ENCODE measurements around the gene GPR18.
"Not testable (repeated sequence)": the region's sequence is repeated elsewhere in the genome, so short reads cannot be mapped to it uniquely, and the experiment has no call there.

The GPR18 gene

DNA sequence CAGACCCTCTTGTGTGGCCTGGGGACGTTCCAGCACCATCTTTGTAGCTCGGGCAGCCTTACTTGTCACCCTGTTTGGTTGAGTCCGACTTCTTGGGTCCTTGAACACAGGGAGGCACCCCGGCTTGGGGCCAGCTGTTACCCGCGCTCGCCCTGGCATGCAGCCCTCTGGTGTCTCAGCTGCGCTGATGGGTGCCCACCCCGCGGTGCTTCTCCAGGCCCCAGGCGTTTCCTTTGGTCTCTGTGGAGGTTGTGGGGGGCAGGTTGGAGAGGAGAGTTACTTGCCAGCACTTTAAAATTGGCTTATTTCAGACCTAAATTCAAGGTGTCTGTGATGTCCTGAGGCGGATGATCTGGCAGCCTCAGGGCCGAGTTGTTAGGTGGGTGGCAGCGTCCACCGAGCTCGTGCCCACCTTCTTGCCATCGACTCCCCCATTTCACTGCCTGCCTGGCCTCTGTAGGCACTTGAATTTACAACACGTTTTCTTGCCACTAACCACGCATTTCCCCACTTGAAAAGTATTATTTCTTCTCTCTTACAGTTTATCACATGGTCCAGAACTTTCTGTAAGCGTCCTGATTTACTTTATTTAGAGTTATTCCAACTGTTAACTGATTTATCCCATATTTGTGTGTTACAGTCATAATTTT, 40.6 kb downstream of the GPR18 start:
- no peak for DNase-seq (ENCODE audit: extremely low spot score, insufficient read length, low read depth)
- no peak for FAIRE-seq

- DNase-seq (ENCODE audit: extremely low spot score, insufficient read length, low read depth) (no peak), FAIRE-seq (peak; percentile 31)
These were observed 42.9 kb downstream of the GPR18 start for GRCh38 chr13:99215184-99215830.

DNA sequence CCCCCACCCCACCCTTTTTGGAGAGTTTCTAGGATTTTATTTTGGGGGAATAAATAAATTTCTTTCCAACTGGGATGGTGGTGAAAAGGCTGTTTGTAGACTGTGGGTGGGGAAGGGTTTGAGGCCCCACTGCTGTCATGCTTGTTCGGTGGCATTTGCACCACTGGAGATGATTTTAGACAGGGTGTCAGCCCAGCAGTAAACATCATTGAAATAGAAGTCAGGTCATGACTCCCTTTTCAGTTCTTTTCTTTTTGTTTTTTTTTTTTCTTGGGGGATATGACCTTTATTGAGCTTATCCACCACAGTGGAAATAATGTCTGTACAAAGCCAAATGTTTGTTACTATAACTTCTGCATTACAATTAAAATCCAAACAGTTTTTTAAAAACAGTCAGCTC, 43.4 kb downstream of the GPR18 start:
- DNase-seq (ENCODE audit: extremely low spot score, insufficient read length, low read depth) (no peak), FAIRE-seq (no peak)

DNA sequence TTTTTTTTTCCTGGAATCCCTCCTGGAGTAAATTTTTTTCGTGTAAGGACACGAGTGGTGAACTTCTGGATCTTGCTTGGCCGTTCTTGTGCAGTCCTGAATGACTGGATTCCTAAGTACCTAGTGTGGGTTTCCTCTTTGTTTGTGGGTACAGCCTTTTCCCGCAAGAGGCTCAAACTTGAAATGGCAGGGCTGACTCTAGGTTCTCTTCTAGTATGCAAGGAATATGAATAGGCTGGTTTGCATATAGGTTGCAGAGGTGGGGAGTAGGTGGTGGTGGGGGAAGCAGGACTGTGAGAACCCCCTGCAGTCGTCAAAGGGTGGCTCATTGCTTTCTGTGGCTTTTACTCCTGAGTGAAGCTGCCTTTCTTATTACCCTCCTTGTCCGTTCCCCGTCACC, 43.9 kb downstream of the GPR18 start:
- FAIRE-seq: peak; percentile 78

GRCh38 chr13:99211421-99212035, 46.7 kb downstream of the GPR18 start:
- FAIRE-seq (no peak), DNase-seq (ENCODE audit: extremely low spot score, insufficient read length, low read depth) (no peak)

More for the DNA sequence above, 43.9 kb downstream of the GPR18 start:
- no peak for DNase-seq (ENCODE audit: extremely low spot score, insufficient read length, low read depth)

GRCh38 chr13:99210627-99211026, 47.6 kb downstream of the GPR18 start:
- FAIRE-seq; DNase-seq (ENCODE audit: extremely low spot score, insufficient read length, low read depth): not testable (repeated sequence)

DNA sequence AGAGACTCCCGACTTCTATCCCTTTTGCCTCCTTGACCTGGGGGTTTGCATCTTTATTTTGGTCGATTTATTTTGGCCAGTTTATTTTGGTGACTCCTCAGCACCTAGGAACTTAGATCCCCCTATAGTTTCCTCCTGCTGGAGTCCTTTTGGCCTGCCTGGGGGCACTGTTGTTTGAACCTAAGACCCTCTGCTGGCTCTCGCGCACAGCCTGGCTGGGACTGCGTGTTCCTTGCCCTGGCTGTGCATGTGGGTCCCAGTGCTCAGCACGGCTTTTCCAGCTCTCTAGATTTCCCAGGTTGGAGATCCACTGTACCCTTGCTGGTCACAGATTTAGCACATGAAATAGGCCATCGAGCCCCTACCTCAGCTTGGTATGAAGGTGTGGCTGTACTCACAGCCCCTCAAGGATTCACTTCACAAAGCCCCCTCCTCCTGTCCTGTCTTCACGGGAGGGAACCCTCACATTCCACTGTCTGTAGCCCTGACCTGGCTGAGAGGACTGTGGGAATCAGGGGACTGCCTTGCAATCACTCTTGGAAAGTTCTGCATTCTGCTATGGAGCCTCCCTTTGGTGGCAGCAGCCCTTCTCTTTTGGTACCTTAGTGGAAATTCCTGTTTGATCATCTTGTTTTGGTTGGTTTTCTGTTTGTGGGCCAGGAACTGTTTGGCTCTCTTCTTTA, 49.2 kb downstream of the GPR18 start:
- DNase-seq (ENCODE audit: extremely low spot score, insufficient read length, low read depth): no peak
- FAIRE-seq: no peak

GRCh38 chr13:99208185-99208584, 50.0 kb downstream of the GPR18 start:
- no peak for FAIRE-seq
- DNase-seq (ENCODE audit: extremely low spot score, insufficient read length, low read depth): no peak

- DNase-seq (ENCODE audit: extremely low spot score, insufficient read length, low read depth) (no peak), FAIRE-seq (no peak)
These were observed 50.7 kb downstream of the GPR18 start for GRCh38 chr13:99207511-99207910.

GRCh38 chr13:99206873-99207272, 51.3 kb downstream of the GPR18 start:
- no peak for FAIRE-seq
- DNase-seq (ENCODE audit: extremely low spot score, insufficient read length, low read depth): no peak

GRCh38 chr13:99206226-99206625, 52.0 kb downstream of the GPR18 start:
- no peak for FAIRE-seq
- DNase-seq (ENCODE audit: extremely low spot score, insufficient read length, low read depth): no peak

DNA sequence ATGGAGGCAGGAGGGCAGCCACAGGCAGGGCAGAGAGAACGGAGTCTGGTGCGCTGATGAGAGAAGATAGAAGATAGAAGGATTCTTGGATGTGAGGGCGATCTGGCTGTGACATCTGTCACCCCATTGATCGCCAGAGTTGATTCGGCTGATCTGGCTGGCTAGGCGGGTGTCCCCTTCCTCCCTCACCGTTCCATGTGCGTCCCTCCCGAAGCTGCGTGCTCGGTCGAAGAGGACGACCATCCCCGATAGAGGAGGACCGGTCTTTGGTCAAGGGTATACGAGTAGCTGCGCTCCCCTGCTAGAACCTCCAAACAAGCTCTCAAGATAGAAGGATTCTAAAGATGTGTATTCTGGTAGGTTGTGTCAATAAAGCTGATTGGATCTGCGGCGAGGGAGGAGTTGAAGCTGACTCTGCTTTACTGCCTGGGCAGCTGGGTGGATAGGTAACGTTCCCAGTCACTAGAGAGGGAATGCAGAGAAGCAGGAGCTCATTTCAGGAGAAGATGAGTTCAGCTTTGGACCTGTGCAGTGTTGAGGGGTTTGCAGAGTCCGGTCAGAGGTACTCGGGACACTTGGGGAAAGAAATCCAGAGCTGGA, 52.5 kb downstream of the GPR18 start:
- FAIRE-seq: no peak
- DNase-seq (ENCODE audit: extremely low spot score, insufficient read length, low read depth): no peak

Measured in GM18507 (cell line).